Keratinocyte (primary cell): ENCODE data around the gene ITGA3. TPM values are rescaled to one million over a fixed set of nuclear protein-coding genes. Genes with fewer than 3 reads are reported as not detected.

Source experiments
- DNase-seq: peaks from one replicate; pipeline ENCODE4 v3.0.0-alpha.2; 2011; ENCODE audit warnings: low read depth, missing footprints, low spot score
- FAIRE-seq: peaks from 2 replicates; lab custom pipeline; 2011; peaks lifted over from hg19 to GRCh38; lab: Jason Lieb, UNC
- H2AFZ ChIP-seq: 2 replicates; pipeline ENCODE4 v1.6.0; 2012; ENCODE audit warnings: low read length, control low read depth, inconsistent platforms; ENCODE audit not compliant: control insufficient read depth
- H3K27ac ChIP-seq: 2 replicates; pipeline ENCODE4 v1.5.1; 2011; ENCODE audit warnings: low read length; ENCODE audit not compliant: control insufficient read depth, insufficient read depth
- H3K27me3 ChIP-seq: 3 replicates; pipeline ENCODE4 v1.6.0; 2011; ENCODE audit warnings: low read length; ENCODE audit not compliant: control insufficient read depth, insufficient read depth; ENCODE audit errors: extremely low read depth
- H3K36me3 ChIP-seq, 2 experiments: 2 replicates in 1 of 2; 3 replicates in 1 of 2; pipeline ENCODE4 v1.5.1; 2011; ENCODE audit warnings: low read length in 2 of 2, mild to moderate bottlenecking in 1 of 2; ENCODE audit not compliant: control insufficient read depth in 2 of 2, insufficient read depth in 2 of 2; ENCODE audit errors: extremely low read depth in 1 of 2
- H3K4me1 ChIP-seq: 3 replicates; pipeline ENCODE4 v1.5.1; 2011; ENCODE audit warnings: low read length; ENCODE audit not compliant: control insufficient read depth, insufficient read depth; ENCODE audit errors: extremely low read depth
- H3K4me2 ChIP-seq: 3 replicates; pipeline ENCODE4 v1.6.0; 2011; ENCODE audit warnings: low read depth, low read length; ENCODE audit not compliant: control insufficient read depth, insufficient read depth; ENCODE audit errors: extremely low read depth
- H3K4me3 ChIP-seq, 3 experiments: fragments of 200-600 bp in 1 of 3; sonication (generic) in 1 of 3; 2 replicates in 2 of 3; 3 replicates in 1 of 3; pipeline ENCODE4 v1.5.1; 2011 to 2016; ENCODE audit warnings: low read length in 3 of 3, mild to moderate bottlenecking in 3 of 3, control low read depth in 2 of 3, inconsistent platforms in 1 of 3, low read depth in 1 of 3, mixed read lengths in 1 of 3, mixed run types in 1 of 3, moderate library complexity in 1 of 3; ENCODE audit not compliant: control insufficient read depth in 2 of 3, insufficient read depth in 2 of 3; ENCODE audit errors: extremely low read depth in 1 of 3
- H3K79me2 ChIP-seq: 2 replicates; pipeline ENCODE4 v1.6.0; 2012; ENCODE audit warnings: low read length; ENCODE audit not compliant: control insufficient read depth, insufficient read depth
- H3K9ac ChIP-seq: 3 replicates; pipeline ENCODE4 v1.6.0; 2011; ENCODE audit warnings: low read length; ENCODE audit not compliant: control insufficient read depth, insufficient read depth; ENCODE audit errors: extremely low read depth
- H3K9me1 ChIP-seq: 3 replicates; pipeline ENCODE4 v1.6.0; 2011; ENCODE audit warnings: low read length; ENCODE audit not compliant: control insufficient read depth, insufficient read depth; ENCODE audit errors: extremely low read depth
- H3K9me3 ChIP-seq: 2 replicates; pipeline ENCODE4 v1.5.1; 2012; ENCODE audit warnings: low read depth, low read length; ENCODE audit not compliant: control insufficient read depth
- H4K20me1 ChIP-seq: 3 replicates; pipeline ENCODE4 v1.6.0; 2011; ENCODE audit warnings: low read length; ENCODE audit not compliant: control insufficient read depth, insufficient read depth; ENCODE audit errors: extremely low read depth
- CTCF ChIP-seq, 3 experiments: IDR thresholded peaks in 1 of 3; conservative IDR thresholded peaks in 1 of 3; optimal IDR thresholded peaks in 1 of 3; 2 replicates in 2 of 3; 3 replicates in 1 of 3; pipeline versions ENCODE3 to v1.5.1; 2011; ENCODE audit warnings: low read length in 3 of 3, mild to moderate bottlenecking in 3 of 3, moderate library complexity in 2 of 3, control low read depth in 1 of 3, inconsistent platforms in 1 of 3; ENCODE audit not compliant: insufficient read depth in 2 of 3; ENCODE audit errors: extremely low read depth in 1 of 3
- EZH2 ChIP-seq: IDR thresholded peaks from one replicate; pipeline ENCODE4 v1.6.1; 2012; ENCODE audit warnings: inconsistent platforms, mild to moderate bottlenecking, low read length, moderate library complexity
- dilution Hi-C: fragments of 300-500 bp; cut with MboI; formaldehyde crosslinking; loops from one replicate; pipeline ENCODE4 v1.7.0; 2020; ENCODE audit warnings: low sequenced_read_pairs; ENCODE audit not compliant: extremely low pct_ligation_motif_present
- polyA plus RNA-seq, 5 experiments: library from polyadenylated mRNA; depleted of rRNA in 3 of 5; stranded (reverse) in 3 of 5; stranded (forward) in 1 of 5; unstranded in 1 of 5; fragments of >200 nt; gene quantifications; 1 replicate in 1 of 5; 2 replicates in 3 of 5; 3 replicates in 1 of 5; pipeline versions ENCODE4 v1.2.1 to v1.2.3, GENCODE V29; 2011 to 2012; ENCODE audit warnings: missing spikeins in 2 of 5, low read depth in 1 of 5, low replicate concordance in 1 of 5

Gene ITGA3
- polyA plus RNA-seq, 1 donor (not counting 4 experiments of a cell fraction or from before 2014, with no cell fraction given): 427 TPM

- DNase-seq: no peak
- Histone ChIP-seq H3K27ac (peak overlapping the region; percentile 91), H3K9ac (peak overlapping the region; percentile 94), H3K4me1 (peaks cover 64% of the 10 kb centered on the region), H3K4me3 (peak overlapping the region; percentile 82 to 97 (median 86)), H4K20me1 (peaks cover 4% of the 10 kb centered on the region), H3K36me3 (peaks cover 19 to 39% of the 10 kb centered on the region in 2 experiments), H3K27me3 (no peaks in the 10 kb centered on the region), H3K9me3 (no peaks in the 10 kb centered on the region), H2AFZ (no peak overlapping the region), H3K79me2 (peaks cover 55% of the 10 kb centered on the region), H3K4me2 (peak overlapping the region; percentile 90), H3K9me1 (peaks cover 3% of the 10 kb centered on the region)
- dilution Hi-C loops: no loop called here
- TF ChIP-seq EZH2: no peak
- TF ChIP-seq CTCF (optimal IDR thresholded peaks at IDR 0.05 in 1 of 3, IDR thresholded peaks at IDR 0.05 in 1 of 3, conservative IDR thresholded peaks at IDR 0.05 in 1 of 3; ENCODE audit: extremely low read depth in 1 of 3, insufficient read depth in 2 of 3, low read length in 3 of 3): no peak
- no peak for FAIRE-seq
Measured at GRCh38 chr17:50057521-50057991, 1.6 kb downstream of the ITGA3 start.

- Histone ChIP-seq H3K4me2 (peak overlapping the region; percentile 90), H3K27me3 (no peaks in the 10 kb centered on the region), H3K36me3 (peaks cover 21 to 45% of the 10 kb centered on the region in 2 experiments), H3K9me1 (no peaks in the 10 kb centered on the region), H3K9me3 (no peaks in the 10 kb centered on the region), H4K20me1 (peaks cover 4% of the 10 kb centered on the region), H3K9ac (peak overlapping the region; percentile 94), H3K79me2 (peaks cover 64% of the 10 kb centered on the region), H3K27ac (peak overlapping the region; percentile 91), H3K4me1 (peaks cover 64% of the 10 kb centered on the region), H2AFZ (no peak overlapping the region), H3K4me3 (peak overlapping the region; percentile 82 to 97 (median 86))
- dilution Hi-C loops: no loop called here
- TF ChIP-seq EZH2 (no peak), CTCF (optimal IDR thresholded peaks at IDR 0.05 in 1 of 3, IDR thresholded peaks at IDR 0.05 in 1 of 3, conservative IDR thresholded peaks at IDR 0.05 in 1 of 3; ENCODE audit: extremely low read depth in 1 of 3, insufficient read depth in 2 of 3, low read length in 3 of 3) (no peak)
- FAIRE-seq: peak; percentile 60
- DNase-seq: no peak
Measured at GRCh38 chr17:50058296-50058953, 2.5 kb downstream of the ITGA3 start.
